ENCODE measurements around the gene MAVS. TPM values are rescaled to one million over a fixed set of nuclear protein-coding genes. Genes with fewer than 3 reads are reported as not detected.

MAVS gene
- 14.7 TPM for total RNA-seq (ENCODE audit: insufficient read depth, low replicate concordance)

GRCh38 chr20:3846740-3847428 is at the start of gene MAVS:
MAVS (plus strand) TSS chr20:3846834; CDS start chr20:3854625, 7,791 bp downstream.
- peak; percentile 87 for DNase-seq (ENCODE audit: low spot score)

GRCh38 chr20:3797226-3797545 is 49.4 kb upstream of the MAVS start:
- DNase-seq (ENCODE audit: low spot score), result no peak

DNA sequence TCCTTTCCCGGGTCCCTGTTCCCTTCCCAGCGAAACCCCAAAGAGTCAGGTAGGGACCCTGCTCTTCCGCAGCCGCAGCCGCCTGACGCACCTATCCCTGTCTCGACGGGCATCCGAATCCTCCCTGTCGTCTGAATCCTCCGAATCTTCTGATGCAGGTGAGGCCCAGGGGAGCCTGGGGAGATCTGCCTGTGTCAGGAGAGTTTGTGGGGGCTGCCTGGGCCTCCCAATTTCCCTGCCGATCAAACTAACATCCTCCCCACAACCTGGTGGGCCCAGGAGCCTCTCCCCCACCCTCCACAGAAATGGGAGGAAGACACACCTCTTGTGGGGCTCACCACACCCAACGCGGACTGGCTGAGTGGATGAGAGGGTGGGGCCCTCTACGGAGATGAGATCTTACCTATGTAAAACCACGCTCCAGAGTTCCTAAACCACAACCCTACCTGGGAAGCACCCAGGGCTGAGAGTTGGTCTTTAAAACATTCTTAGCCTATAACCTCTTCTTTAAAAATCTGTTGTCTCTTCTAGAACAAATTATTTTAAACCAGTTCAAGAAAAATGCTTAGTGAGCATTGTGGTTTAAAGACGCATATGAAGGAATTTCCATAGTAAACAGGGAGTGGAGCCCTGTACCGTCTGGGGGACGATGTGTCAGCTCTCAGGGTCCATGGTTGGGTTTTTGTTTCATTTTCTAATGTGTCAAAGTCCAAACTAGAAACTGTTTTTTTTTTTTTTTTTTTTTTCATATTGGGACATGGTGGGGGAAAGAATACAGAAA is 48.9 kb upstream of the MAVS start:
- no peak for DNase-seq (ENCODE audit: low spot score)

DNA sequence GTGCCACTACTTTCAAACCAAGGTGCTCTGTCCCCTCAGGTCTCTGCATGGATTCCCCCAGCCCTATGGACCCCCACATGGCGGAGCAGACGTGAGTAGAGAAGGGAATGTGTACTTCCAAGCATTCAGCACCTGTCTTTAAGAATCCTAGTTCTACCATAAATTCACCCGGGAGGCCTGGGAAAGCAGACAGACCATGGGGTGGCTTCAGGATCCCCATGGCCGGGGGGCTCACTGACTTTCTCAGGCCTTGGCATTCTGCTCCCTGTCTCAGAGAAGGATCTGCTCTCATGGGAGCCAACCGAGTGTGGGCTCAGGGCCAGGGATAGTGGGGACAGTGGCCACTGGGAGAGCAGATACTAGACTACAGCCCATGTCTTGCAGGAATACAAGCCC is 48.3 kb upstream of the MAVS start:
- no peak for DNase-seq (ENCODE audit: low spot score)

DNA sequence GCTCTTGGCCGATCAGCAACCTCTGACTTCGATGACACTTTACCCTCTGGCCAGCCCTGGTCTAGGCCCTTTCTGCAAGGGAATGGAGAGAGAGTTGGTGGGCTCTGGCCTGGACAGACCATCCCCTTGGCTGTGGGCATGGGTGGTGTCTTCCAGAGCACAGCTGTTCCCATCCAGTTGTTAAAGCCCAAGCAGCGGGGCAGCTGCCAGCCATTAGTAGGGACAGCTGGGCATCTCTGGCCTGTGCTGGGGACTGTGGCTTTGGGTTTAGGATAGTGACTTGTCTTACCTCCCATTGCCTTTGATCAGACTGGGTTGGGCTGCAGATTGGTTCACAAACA is 47.8 kb upstream of the MAVS start:
- no peak for DNase-seq (ENCODE audit: low spot score)

- DNase-seq (ENCODE audit: low spot score), result no peak
These were observed 46.3 kb upstream of the MAVS start for GRCh38 chr20:3800256-3800877.

DNA sequence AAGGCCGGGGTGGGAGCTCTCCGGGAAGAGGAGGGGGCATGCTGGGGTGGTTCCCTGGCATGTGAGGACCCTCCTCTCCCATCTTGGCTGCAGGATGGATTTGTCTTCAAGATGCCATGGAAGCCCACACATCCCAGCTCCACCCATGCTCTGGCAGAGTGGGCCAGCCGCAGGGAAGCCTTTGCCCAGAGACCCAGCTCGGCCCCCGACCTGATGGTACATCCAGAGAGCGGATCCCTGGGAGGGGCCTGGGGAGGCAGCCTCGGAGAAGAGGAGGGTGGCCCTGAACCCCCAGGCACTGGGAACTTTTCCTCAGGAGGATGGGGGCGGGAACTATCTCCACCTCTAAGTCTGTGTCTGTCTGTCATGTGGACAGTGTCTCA is 45.8 kb upstream of the MAVS start:
- DNase-seq (ENCODE audit: low spot score), result no peak

DNA sequence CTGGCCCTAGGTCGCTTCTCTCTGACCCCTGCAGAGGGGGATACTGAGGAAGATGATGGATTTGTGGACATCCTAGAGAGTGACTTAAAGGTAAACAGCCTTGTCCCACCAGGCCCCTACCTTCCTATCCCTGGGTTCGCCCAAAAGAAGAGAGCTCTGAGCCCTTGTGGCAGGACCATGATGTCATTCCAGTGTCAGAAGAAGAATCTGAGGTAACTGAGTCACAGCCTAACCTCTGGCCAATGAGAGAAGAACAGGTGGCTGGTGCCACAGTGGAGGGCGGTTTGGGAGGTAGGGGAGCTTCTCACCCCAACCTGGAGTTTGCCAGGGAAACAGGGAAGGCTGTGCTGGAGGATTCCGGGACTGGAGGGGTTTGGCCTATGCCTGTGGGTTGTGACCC is 45.3 kb upstream of the MAVS start:
- no peak for DNase-seq (ENCODE audit: low spot score)

GRCh38 chr20:3801846-3802245 is 44.8 kb upstream of the MAVS start:
- DNase-seq (ENCODE audit: low spot score), result no peak

DNA sequence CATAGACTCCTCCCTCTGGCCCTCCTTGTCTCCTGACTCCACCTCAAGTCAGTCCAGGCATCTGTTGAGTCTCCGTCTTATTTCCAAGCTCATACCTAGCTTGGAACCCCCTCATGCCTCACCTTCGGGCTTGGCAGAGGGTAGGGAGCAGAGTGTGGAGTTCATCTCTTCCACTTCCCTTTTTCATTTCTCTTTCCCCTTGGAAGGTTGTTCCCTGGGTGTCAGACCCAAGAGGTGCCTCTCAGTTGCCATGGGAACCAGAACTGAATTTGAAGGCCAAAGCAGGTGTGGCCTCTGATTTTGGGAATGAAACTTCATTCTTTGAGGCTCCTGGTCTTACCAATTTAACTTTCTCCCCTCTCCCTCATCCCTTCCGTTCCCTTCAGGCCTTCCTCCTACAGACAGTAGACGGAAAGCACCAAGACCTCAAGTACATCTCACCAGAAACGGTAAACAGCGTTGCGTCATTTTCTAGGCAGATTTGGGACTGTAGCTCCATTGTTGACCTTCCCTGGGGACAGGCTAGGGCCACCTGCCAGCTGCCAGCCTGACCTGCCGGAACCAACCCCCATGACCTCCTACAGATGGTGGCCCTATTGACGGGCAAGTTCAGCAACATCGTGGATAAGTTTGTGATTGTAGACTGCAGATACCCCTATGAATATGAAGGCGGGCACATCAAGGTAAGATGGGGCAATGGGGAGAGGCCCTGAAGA is 44.0 kb upstream of the MAVS start:
- DNase-seq (ENCODE audit: low spot score), result no peak

DNA sequence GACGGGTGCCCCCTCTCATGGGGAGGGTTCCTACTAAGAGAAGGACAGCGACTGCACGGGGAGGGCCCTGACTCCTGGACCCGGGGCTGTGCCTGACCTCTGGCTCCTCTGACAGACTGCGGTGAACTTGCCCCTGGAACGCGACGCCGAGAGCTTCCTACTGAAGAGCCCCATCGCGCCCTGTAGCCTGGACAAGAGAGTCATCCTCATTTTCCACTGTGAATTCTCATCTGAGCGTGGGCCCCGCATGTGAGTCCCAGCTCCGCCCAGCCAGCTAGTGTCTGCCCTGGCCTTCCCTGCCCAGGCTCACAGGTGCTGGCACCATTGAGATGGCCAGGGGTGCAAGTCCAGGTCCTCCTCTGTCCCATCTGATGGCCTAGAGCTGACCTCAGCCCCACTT is 43.3 kb upstream of the MAVS start:
- no peak for DNase-seq (ENCODE audit: low spot score)

- no peak for DNase-seq (ENCODE audit: low spot score)
These were observed 42.8 kb upstream of the MAVS start for GRCh38 chr20:3803854-3804253.

- no peak for DNase-seq (ENCODE audit: low spot score)
These were observed 42.3 kb upstream of the MAVS start for GRCh38 chr20:3804254-3804751.

GRCh38 chr20:3804781-3805180 is 41.9 kb upstream of the MAVS start:
- no peak for DNase-seq (ENCODE audit: low spot score)

GRCh38 chr20:3808544-3808943 is 38.1 kb upstream of the MAVS start:
- DNase-seq (ENCODE audit: low spot score), result no peak

DNA sequence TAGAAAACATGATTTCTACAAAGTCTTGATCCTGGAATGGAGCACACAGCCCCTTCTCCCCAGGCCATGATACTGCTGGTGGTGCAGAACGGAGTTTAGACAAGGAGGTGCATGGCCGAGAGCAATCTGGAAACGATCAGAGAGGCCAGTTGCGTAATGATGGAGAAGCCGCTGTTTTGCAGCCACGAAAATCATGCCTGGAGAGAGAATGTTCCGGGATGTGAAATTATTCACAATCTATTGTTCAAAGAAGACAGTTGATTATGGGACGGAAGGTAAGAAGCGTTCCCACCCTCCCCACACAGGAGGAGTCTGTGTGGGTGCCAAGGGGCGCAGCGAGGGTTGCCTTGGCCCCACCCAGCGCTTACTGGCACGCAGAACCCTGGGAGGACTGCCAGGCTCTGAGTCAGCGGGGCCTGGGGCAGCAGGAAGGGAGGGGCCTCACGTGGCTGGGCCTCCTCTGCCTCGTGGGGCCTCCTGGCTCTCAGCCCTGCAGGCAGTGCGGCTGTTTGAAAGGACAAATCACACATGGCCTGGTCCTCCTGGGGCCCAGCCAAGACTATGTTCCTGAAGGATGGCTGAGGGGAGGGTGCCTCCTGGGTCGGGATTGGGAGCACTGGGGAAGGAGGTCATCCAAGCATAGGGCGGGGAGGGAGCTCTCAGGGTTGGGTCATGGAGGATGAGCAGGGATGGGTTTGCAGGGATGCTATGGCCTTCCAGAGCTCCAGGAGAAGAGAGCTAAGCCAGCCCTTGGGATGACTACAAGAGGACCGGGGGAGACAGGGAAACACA is 35.0 kb upstream of the MAVS start:
- DNase-seq (ENCODE audit: low spot score), result peak; percentile 99

DNA sequence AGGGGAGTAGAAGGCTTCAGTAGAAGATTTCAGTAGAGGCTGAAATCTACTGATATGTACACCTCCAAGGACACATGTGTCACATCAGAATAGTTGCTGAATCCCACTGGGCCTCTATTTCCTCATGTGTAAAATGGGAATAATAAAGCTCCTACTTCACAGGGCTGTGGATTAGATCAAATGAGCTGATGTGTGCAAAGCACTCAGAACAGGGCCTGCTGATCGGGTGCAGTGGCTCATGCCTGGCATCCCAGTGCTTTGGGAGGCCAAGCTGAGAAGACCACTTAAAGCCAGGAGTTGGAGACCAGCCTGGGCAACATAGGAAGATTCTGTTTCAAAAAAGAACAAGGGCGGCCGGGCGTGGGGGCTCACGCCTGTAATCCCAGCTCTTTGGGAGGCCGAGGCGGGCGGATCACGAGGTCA is 34.4 kb upstream of the MAVS start:
- no peak for DNase-seq (ENCODE audit: low spot score)

- peak; percentile 84 for DNase-seq (ENCODE audit: low spot score)
These were observed 33.4 kb upstream of the MAVS start for GRCh38 chr20:3812975-3813847.

GRCh38 chr20:3813848-3814581 is 32.6 kb upstream of the MAVS start:
- no peak for DNase-seq (ENCODE audit: low spot score)
